ENCODE measurements around the gene RECQL.

Gene RECQL

GRCh38 chr12:21456291-21456780, 45.1 kb downstream of the RECQL start:
- H3K36me3 Mint-ChIP-seq (ENCODE audit: low read depth): peaks cover 22% of the 10 kb centered on the region
- no peaks in the 10 kb centered on the region for H3K27me3 Mint-ChIP-seq (ENCODE audit: low read depth)
- no peak for TF ChIP-seq CTCF (IDR thresholded peaks at IDR 0.05; ENCODE audit: unreplicated experiment in 3 of 3)
- no peak overlapping the region for H3K4me3 Mint-ChIP-seq
- H3K9me3 Mint-ChIP-seq: no peaks in the 10 kb centered on the region
- H3K27ac Mint-ChIP-seq: no peak overlapping the region
- H3K4me1 Mint-ChIP-seq: no peaks in the 10 kb centered on the region

- H3K27ac Mint-ChIP-seq: no peak overlapping the region
- no peaks in the 10 kb centered on the region for H3K4me1 Mint-ChIP-seq
- no peaks in the 10 kb centered on the region for H3K27me3 Mint-ChIP-seq (ENCODE audit: low read depth)
- TF ChIP-seq CTCF (IDR thresholded peaks at IDR 0.05; ENCODE audit: unreplicated experiment in 3 of 3): no peak
- H3K4me3 Mint-ChIP-seq: no peak overlapping the region
- no peaks in the 10 kb centered on the region for H3K9me3 Mint-ChIP-seq
- H3K36me3 Mint-ChIP-seq (ENCODE audit: low read depth): peaks cover 26% of the 10 kb centered on the region
Observed at GRCh38 chr12:21453312-21453852, 48.1 kb downstream of the RECQL start.

GRCh38 chr12:21451529-21451928, 49.9 kb downstream of the RECQL start:
- H3K27me3 Mint-ChIP-seq (ENCODE audit: low read depth): no peaks in the 10 kb centered on the region
- H3K4me3 Mint-ChIP-seq: no peak overlapping the region
- no peaks in the 10 kb centered on the region for H3K9me3 Mint-ChIP-seq
- H3K27ac Mint-ChIP-seq: no peak overlapping the region
- peaks cover 18% of the 10 kb centered on the region for H3K36me3 Mint-ChIP-seq (ENCODE audit: low read depth)
- no peak for TF ChIP-seq CTCF (IDR thresholded peaks at IDR 0.05; ENCODE audit: unreplicated experiment in 3 of 3)
- no peaks in the 10 kb centered on the region for H3K4me1 Mint-ChIP-seq

DNA sequence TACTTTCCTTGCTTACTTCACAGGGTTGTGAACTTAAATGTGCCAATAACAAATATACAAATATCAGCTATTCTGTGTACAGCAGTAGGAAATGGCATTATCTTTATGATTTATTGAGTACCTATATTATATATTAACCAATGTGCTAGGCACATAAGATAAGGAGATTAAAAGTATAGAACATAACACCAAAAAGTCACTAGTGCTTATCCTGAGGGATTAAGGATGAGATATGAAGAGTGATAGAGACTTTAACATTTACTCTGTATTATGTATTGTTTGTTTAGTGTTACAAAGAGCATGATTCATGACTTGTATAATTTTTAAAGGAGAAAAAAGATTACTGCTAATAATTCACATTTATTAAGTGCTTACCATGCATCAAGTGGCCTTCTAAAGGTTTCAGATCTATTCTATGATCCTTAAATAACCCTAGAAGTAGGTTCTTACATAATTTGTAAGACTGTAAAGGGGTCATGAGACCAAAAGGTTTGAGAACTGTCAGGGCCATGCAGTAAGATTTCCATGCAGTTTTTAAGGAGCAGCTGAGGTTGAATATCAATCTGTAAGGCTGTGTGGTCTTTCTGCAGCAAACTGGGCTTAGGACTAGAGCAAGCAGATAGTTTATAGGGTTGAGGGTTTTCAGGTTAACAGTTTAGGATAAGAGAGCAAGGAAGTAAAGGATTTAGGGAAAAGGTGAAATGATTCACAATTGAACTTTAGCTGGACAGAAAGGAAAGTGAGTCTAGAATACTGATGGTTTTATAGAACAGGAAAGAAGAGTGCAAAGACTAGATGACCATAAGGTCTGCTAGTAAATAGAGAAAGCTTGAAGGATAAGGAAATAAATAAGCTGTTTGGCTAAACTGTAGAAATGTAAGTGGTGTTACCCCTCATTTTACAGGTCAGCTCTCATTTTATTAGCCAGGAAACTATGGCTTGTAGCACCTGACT, 57.0 kb downstream of the RECQL start:
- no peaks in the 10 kb centered on the region for H3K9me3 Mint-ChIP-seq
- TF ChIP-seq CTCF (IDR thresholded peaks at IDR 0.05; ENCODE audit: unreplicated experiment in 3 of 3): no peak
- no peaks in the 10 kb centered on the region for H3K4me1 Mint-ChIP-seq
- peaks cover 27% of the 10 kb centered on the region for H3K36me3 Mint-ChIP-seq (ENCODE audit: low read depth)
- H3K27ac Mint-ChIP-seq: no peak overlapping the region
- H3K4me3 Mint-ChIP-seq: no peak overlapping the region
- H3K27me3 Mint-ChIP-seq (ENCODE audit: low read depth): no peaks in the 10 kb centered on the region

- peak overlapping the region in 1 of 3 experiments; percentile 97 for H3K4me3 Mint-ChIP-seq
- peaks cover 13% of the 10 kb centered on the region for H3K4me1 Mint-ChIP-seq
- H3K27ac Mint-ChIP-seq: peak overlapping the region in 2 of 3 experiments; percentile 96 to 97
- peaks cover 9% of the 10 kb centered on the region for H3K36me3 Mint-ChIP-seq (ENCODE audit: low read depth)
- H3K27me3 Mint-ChIP-seq (ENCODE audit: low read depth): peaks cover 6% of the 10 kb centered on the region
- no peak for TF ChIP-seq CTCF (IDR thresholded peaks at IDR 0.05; ENCODE audit: unreplicated experiment in 3 of 3)
- no peaks in the 10 kb centered on the region for H3K9me3 Mint-ChIP-seq
Observed at GRCh38 chr12:21439347-21439746, 62.1 kb downstream of the RECQL start.

All from nephron (organoid).